Measurements from ENCODE around the gene PLCL2.

PLCL2 gene

DNA sequence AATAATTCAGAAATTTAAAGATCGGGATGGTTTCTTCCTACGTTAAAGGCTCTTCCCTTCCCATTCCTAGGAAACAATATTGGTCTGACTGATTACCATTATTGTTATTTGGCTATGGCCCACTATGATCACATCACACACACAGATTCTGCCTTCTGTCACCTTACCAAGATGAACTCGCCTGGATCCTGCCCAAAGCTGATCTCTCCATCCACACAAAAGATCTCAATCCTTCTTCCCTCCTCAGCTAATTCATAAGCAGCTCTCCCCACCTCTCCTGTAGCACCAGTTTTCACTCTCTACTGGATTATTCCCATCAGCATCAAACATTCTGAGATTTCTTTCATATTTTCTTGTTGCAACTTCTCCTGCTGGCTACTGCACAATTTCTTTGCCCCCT lies 25.0 kb downstream of the PLCL2 start:
- Histone ChIP-seq H3K9me2 (ENCODE audit: low read depth, low read length) (no peaks in the 10 kb centered on the region), H3F3A (ENCODE audit: insufficient read depth, low read length) (peaks cover 17% of the 10 kb centered on the region), H3K9me3 (ENCODE audit: low read length) (no peaks in the 10 kb centered on the region), H3K27me3 (ENCODE audit: insufficient read depth, low read length) (no peaks in the 10 kb centered on the region), H3K9ac (ENCODE audit: low read length) (no peak overlapping the region), H3K36me3 (ENCODE audit: insufficient read depth, low read length) (0 out of 2 replicates have a peak, but pooled peaks cover 10% of the 10 kb centered on the region), H2AFZ (ENCODE audit: low read length) (no peak overlapping the region), H3K4me3 (ENCODE audit: low read depth, low read length, poor library complexity, severe bottlenecking) (no peak overlapping the region), H3K79me2 (ENCODE audit: insufficient read depth, low read length) (peaks cover 98% of the 10 kb centered on the region), H3K4me2 (ENCODE audit: low read length) (no peak overlapping the region), H3K27ac (ENCODE audit: low read depth, low read length, poor library complexity, severe bottlenecking) (peak overlapping the region; percentile 91), H4K20me1 (ENCODE audit: insufficient read depth, low read length) (no peaks in the 10 kb centered on the region), H3K4me1 (ENCODE audit: insufficient read depth, low read length, severe bottlenecking) (peaks cover 86% of the 10 kb centered on the region)
- TF ChIP-seq, protein P1, sequence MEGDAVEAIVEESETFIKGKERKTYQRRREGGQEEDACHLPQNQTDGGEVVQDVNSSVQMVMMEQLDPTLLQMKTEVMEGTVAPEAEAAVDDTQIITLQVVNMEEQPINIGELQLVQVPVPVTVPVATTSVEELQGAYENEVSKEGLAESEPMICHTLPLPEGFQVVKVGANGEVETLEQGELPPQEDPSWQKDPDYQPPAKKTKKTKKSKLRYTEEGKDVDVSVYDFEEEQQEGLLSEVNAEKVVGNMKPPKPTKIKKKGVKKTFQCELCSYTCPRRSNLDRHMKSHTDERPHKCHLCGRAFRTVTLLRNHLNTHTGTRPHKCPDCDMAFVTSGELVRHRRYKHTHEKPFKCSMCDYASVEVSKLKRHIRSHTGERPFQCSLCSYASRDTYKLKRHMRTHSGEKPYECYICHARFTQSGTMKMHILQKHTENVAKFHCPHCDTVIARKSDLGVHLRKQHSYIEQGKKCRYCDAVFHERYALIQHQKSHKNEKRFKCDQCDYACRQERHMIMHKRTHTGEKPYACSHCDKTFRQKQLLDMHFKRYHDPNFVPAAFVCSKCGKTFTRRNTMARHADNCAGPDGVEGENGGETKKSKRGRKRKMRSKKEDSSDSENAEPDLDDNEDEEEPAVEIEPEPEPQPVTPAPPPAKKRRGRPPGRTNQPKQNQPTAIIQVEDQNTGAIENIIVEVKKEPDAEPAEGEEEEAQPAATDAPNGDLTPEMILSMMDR (IDR thresholded peaks at IDR 0.05; ENCODE audit: low read length), result no peak
- no peak for TF ChIP-seq EZH2 (IDR thresholded peaks at IDR 0.05; ENCODE audit: borderline replicate concordance, low read length)

GRCh38 chr3:16910207-16910606 lies 25.5 kb downstream of the PLCL2 start:
- H3K9me2 ChIP-seq (ENCODE audit: low read depth, low read length), result no peaks in the 10 kb centered on the region
- H3K4me1 ChIP-seq (ENCODE audit: insufficient read depth, low read length, severe bottlenecking), result peaks cover 82% of the 10 kb centered on the region
- H2AFZ ChIP-seq (ENCODE audit: low read length), result no peak overlapping the region
- H4K20me1 ChIP-seq (ENCODE audit: insufficient read depth, low read length), result no peaks in the 10 kb centered on the region
- no peak overlapping the region for H3K4me3 ChIP-seq (ENCODE audit: low read depth, low read length, poor library complexity, severe bottlenecking)
- H3K27ac ChIP-seq (ENCODE audit: low read depth, low read length, poor library complexity, severe bottlenecking), result peak overlapping the region; percentile 91
- H3K4me2 ChIP-seq (ENCODE audit: low read length), result no peak overlapping the region
- TF ChIP-seq, protein P1 (IDR thresholded peaks at IDR 0.05; ENCODE audit: low read length), result no peak
- TF ChIP-seq EZH2 (IDR thresholded peaks at IDR 0.05; ENCODE audit: borderline replicate concordance, low read length), result no peak
- peaks cover 17% of the 10 kb centered on the region for H3F3A ChIP-seq (ENCODE audit: insufficient read depth, low read length)
- H3K9ac ChIP-seq (ENCODE audit: low read length), result no peak overlapping the region
- no peaks in the 10 kb centered on the region for H3K9me3 ChIP-seq (ENCODE audit: low read length)
- no peaks in the 10 kb centered on the region for H3K27me3 ChIP-seq (ENCODE audit: insufficient read depth, low read length)
- H3K36me3 ChIP-seq (ENCODE audit: insufficient read depth, low read length), result 0 out of 2 replicates have a peak, but pooled peaks cover 10% of the 10 kb centered on the region
- peaks cover 98% of the 10 kb centered on the region for H3K79me2 ChIP-seq (ENCODE audit: insufficient read depth, low read length)

- no peak overlapping the region; the same call in 1 of the 2 replicates for H3K9ac ChIP-seq (ENCODE audit: low read length)
- no peaks in the 10 kb centered on the region for H3K9me3 ChIP-seq (ENCODE audit: low read length)
- H3K4me3 ChIP-seq (ENCODE audit: low read depth, low read length, poor library complexity, severe bottlenecking), result peak overlapping the region; percentile 7
- H3K4me1 ChIP-seq (ENCODE audit: insufficient read depth, low read length, severe bottlenecking), result peaks cover 79% of the 10 kb centered on the region
- no peak overlapping the region for H2AFZ ChIP-seq (ENCODE audit: low read length)
- H3K27me3 ChIP-seq (ENCODE audit: insufficient read depth, low read length), result no peaks in the 10 kb centered on the region
- peak overlapping the region; percentile 62 for H3K4me2 ChIP-seq (ENCODE audit: low read length)
- TF ChIP-seq EZH2 (IDR thresholded peaks at IDR 0.05; ENCODE audit: borderline replicate concordance, low read length), result no peak
- TF ChIP-seq, protein P1 (IDR thresholded peaks at IDR 0.05; ENCODE audit: low read length), result no peak
- H3K9me2 ChIP-seq (ENCODE audit: low read depth, low read length), result no peaks in the 10 kb centered on the region
- peaks cover 98% of the 10 kb centered on the region for H3K79me2 ChIP-seq (ENCODE audit: insufficient read depth, low read length)
- no peaks in the 10 kb centered on the region for H4K20me1 ChIP-seq (ENCODE audit: insufficient read depth, low read length)
- H3F3A ChIP-seq (ENCODE audit: insufficient read depth, low read length), result peaks cover 17% of the 10 kb centered on the region
- H3K27ac ChIP-seq (ENCODE audit: low read depth, low read length, poor library complexity, severe bottlenecking), result peak overlapping the region; percentile 91
- H3K36me3 ChIP-seq (ENCODE audit: insufficient read depth, low read length), result 0 out of 2 replicates have a peak, but pooled peaks cover 10% of the 10 kb centered on the region
Observed at GRCh38 chr3:16911916-16912315, 27.2 kb downstream of the PLCL2 start.

Data from OCI-LY1 (cell line).